IMR-90 (cell line): ENCODE results near the gene TROAP. TPM values are rescaled to one million over a fixed set of nuclear protein-coding genes. Genes with fewer than 3 reads are reported as not detected.
"Not testable (repeated sequence)": the region's sequence is repeated elsewhere in the genome, so short reads cannot be mapped to it uniquely, and the experiment has no call there.

Source experiments
- ATAC-seq: fragments of 200-7000 bp; cut with Tn5 transposase; 2 replicates; pipeline ENCODE4 v1.9.1; 2020; ENCODE audit warnings: low read depth, mild to moderate bottlenecking, moderate library complexity
- BruUV-seq: library from RNA; stranded (reverse); fragments of 400-500 nt; replicated peaks from 2 replicates; lab custom pipeline; 2021; lab: Mats Ljungman, UMichigan
- CTCF ChIA-PET: fragments of 300-600 bp; formaldehyde crosslinking; extraction: SDS; loops from one replicate; lab custom pipeline; 2021; ENCODE audit warnings: antibody characterized with exemption; lab: Yijun Ruan, JAX
- POLR2A ChIA-PET: fragments of 300-600 bp; sonication (Branson Sonifier 250); formaldehyde crosslinking; loops from one replicate; lab custom pipeline; 2022; ENCODE audit warnings: antibody characterized with exemption; ENCODE audit not compliant: unreplicated experiment; lab: Charles Lee
- DNase-seq: peaks from one replicate; pipeline ENCODE4 v3.0.0; 2013
- H2AFZ ChIP-seq: replicated peaks from 2 replicates; pipeline ENCODE3; 2013; ENCODE audit warnings: low read length, mild to moderate bottlenecking; ENCODE audit not compliant: poor library complexity
- H2AK5ac ChIP-seq: 2 replicates; pipeline ENCODE4 v1.6.1; 2013; ENCODE audit warnings: low read depth, low read length, inconsistent platforms
- H2AK9ac ChIP-seq: replicated peaks from 2 replicates; pipeline ENCODE3; 2013; ENCODE audit warnings: mild to moderate bottlenecking, low read depth, low read length, moderate library complexity; ENCODE audit not compliant: poor library complexity
- H2BK120ac ChIP-seq: 2 replicates; pipeline ENCODE4 v1.6.1; 2013; ENCODE audit warnings: low read depth, low read length, inconsistent platforms
- H2BK15ac ChIP-seq: 3 replicates; pipeline ENCODE4 v1.6.1; 2013; ENCODE audit warnings: low read depth, low read length, inconsistent platforms
- H2BK20ac ChIP-seq: 2 replicates; pipeline ENCODE4 v1.6.1; 2013; ENCODE audit warnings: low read depth, mild to moderate bottlenecking, inconsistent platforms, low read length, moderate library complexity
- H2BK5ac ChIP-seq: 2 replicates; pipeline ENCODE4 v1.6.1; 2013; ENCODE audit warnings: mild to moderate bottlenecking, low read depth, low read length, inconsistent platforms; ENCODE audit not compliant: poor library complexity, severe bottlenecking
- H3K14ac ChIP-seq: replicated peaks from 2 replicates; pipeline ENCODE4 v1.6.1; 2013; ENCODE audit warnings: low read depth, low read length, inconsistent platforms
- H3K18ac ChIP-seq: 2 replicates; pipeline ENCODE4 v1.6.1; 2013; ENCODE audit warnings: low read depth, low read length, control low read depth
- H3K23ac ChIP-seq: 2 replicates; pipeline ENCODE4 v1.6.1; 2013; ENCODE audit warnings: low read depth, low read length, inconsistent platforms
- H3K27ac ChIP-seq: 2 replicates; pipeline ENCODE4 v1.5.1; 2013; ENCODE audit warnings: mild to moderate bottlenecking, control low read depth, low read length; ENCODE audit not compliant: insufficient read depth
- H3K27me3 ChIP-seq: 2 replicates; pipeline ENCODE4 v1.6.1; 2013; ENCODE audit warnings: low read length; ENCODE audit not compliant: control insufficient read depth, insufficient read depth
- H3K36me3 ChIP-seq: 2 replicates; pipeline ENCODE4 v1.6.1; 2013; ENCODE audit warnings: low read length, mixed read lengths; ENCODE audit not compliant: control insufficient read depth, insufficient read depth
- H3K4ac ChIP-seq: 2 replicates; pipeline ENCODE4 v1.6.1; 2013; ENCODE audit warnings: low read depth, low read length, inconsistent platforms
- H3K4me1 ChIP-seq: 2 replicates; pipeline ENCODE4 v1.6.1; 2013; ENCODE audit warnings: low read length, mixed read lengths; ENCODE audit not compliant: control insufficient read depth, insufficient read depth
- H3K4me2 ChIP-seq: 2 replicates; pipeline ENCODE4 v1.6.1; 2013; ENCODE audit warnings: low read depth, mild to moderate bottlenecking, control low read depth, low read length, moderate library complexity
- H3K4me3 ChIP-seq: 2 replicates; pipeline ENCODE4 v1.5.1; 2013; ENCODE audit warnings: low read depth, mild to moderate bottlenecking, control low read depth, low read length, moderate library complexity; ENCODE audit not compliant: insufficient read depth
- H3K56ac ChIP-seq: 2 replicates; pipeline ENCODE4 v1.6.1; 2013; ENCODE audit warnings: low read length, inconsistent platforms; ENCODE audit not compliant: insufficient read depth; ENCODE audit errors: extremely low read depth
- H3K79me1 ChIP-seq, 2 experiments: 2 replicates each; pipeline ENCODE4 v1.6.1; 2013; ENCODE audit warnings: low read length in 2 of 2, inconsistent platforms in 1 of 2, low read depth in 1 of 2
- H3K9ac ChIP-seq: 2 replicates; pipeline ENCODE4 v1.6.1; 2013; ENCODE audit warnings: low read depth, low read length, control low read depth
- H3K9me1 ChIP-seq: 2 replicates; pipeline ENCODE4 v1.6.1; 2013; ENCODE audit warnings: low read length, inconsistent platforms; ENCODE audit not compliant: insufficient read depth
- H3K9me3 ChIP-seq: 2 replicates; pipeline ENCODE4 v1.6.1; 2013; ENCODE audit warnings: low read length; ENCODE audit not compliant: control insufficient read depth, insufficient read depth
- H4K20me1 ChIP-seq: 2 replicates; pipeline ENCODE4 v1.6.1; 2013; ENCODE audit warnings: low read length, inconsistent platforms; ENCODE audit not compliant: insufficient read depth
- H4K5ac ChIP-seq: 2 replicates; pipeline ENCODE4 v1.6.1; 2013; ENCODE audit warnings: mild to moderate bottlenecking, low read depth, low read length, control low read depth
- H4K8ac ChIP-seq, 2 experiments: 2 replicates each; pipeline ENCODE4 v1.6.1; 2013; ENCODE audit warnings: low read depth in 2 of 2, low read length in 2 of 2, control low read depth in 1 of 2, inconsistent platforms in 1 of 2
- H4K91ac ChIP-seq: 2 replicates; pipeline ENCODE4 v1.6.1; 2013; ENCODE audit warnings: low read depth, low read length, inconsistent platforms; ENCODE audit not compliant: insufficient read depth
- BHLHE40 ChIP-seq: fragments of 150-350 bp; IDR thresholded peaks from 2 replicates; pipeline ENCODE4 v1.6.1; 2016; ENCODE audit warnings: mild to moderate bottlenecking, low read depth, low read length
- CHD1 ChIP-seq: IDR thresholded peaks from 2 replicates; pipeline ENCODE4 v1.6.1; 2012; ENCODE audit warnings: low read depth, low read length, improper control_type of control experiment
- FOS ChIP-seq: fragments of 150-350 bp; IDR thresholded peaks from 2 replicates; pipeline ENCODE4 v1.6.1; 2016; ENCODE audit warnings: low read depth, low read length
- MXI1 ChIP-seq: IDR thresholded peaks from 2 replicates; pipeline ENCODE4 v1.6.1; 2012; ENCODE audit warnings: low read depth, mild to moderate bottlenecking, low read length, moderate library complexity, borderline replicate concordance
- WGBS, 2 experiments: methylation state at CpG; one replicate each; pipeline versions ENCODE4 v1.1.5 to v1.1.7; 2013; ENCODE audit warnings: missing lambda C conversion rate in 2 of 2; ENCODE audit not compliant: insufficient read length in 1 of 2; ENCODE audit errors: extremely low coverage in 2 of 2; 5-methylcytosine and 5-hydroxymethylcytosine counted together
- dilution Hi-C: fragments of 300-500 bp; cut with HindIII; formaldehyde crosslinking; loops from one replicate; pipeline ENCODE4 v1.14.3; 2018; ENCODE audit warnings: low sequenced_read_pairs; ENCODE audit not compliant: unreplicated experiment
- in situ Hi-C: fragments of 300-500 bp; cut with MboI; formaldehyde crosslinking; loops from 3 replicates; pipeline ENCODE4 v1.14.3; 2019; ENCODE audit warnings: low sequenced_read_pairs, inconsistent platforms, mixed read lengths
- intact Hi-C: fragments of 100-400 bp; cut with micrococcal nuclease; formaldehyde crosslinking; loops from 2 replicates; pipeline ENCODE4 v1.10.0; 2022
- polyA plus RNA-seq, 3 experiments: library from polyadenylated mRNA; depleted of rRNA; stranded (reverse); fragments of >200 nt; gene quantifications; 2 replicates each; pipeline ENCODE4 v1.2.3, GENCODE V29; 2012; ENCODE audit warnings: low replicate concordance in 1 of 3
- total RNA-seq: library from RNA; depleted of rRNA; stranded (reverse); fragments of >200 nt; gene quantifications from 2 replicates; pipeline ENCODE4 v1.2.3, GENCODE V29; 2012
- TF ChIP-seq, protein P1 (sequence below): conservative IDR thresholded peaks from 2 replicates; pipeline ENCODE4 v1.5.1; 2012; ENCODE audit warnings: mild to moderate bottlenecking, low read depth, low read length, improper control_type of control experiment

Gene TROAP
- total and polyA plus RNA-seq, 2 of the 4 experiments (the other 2 are of a cell fraction), result 21.5 to 29.3 TPM

DNA sequence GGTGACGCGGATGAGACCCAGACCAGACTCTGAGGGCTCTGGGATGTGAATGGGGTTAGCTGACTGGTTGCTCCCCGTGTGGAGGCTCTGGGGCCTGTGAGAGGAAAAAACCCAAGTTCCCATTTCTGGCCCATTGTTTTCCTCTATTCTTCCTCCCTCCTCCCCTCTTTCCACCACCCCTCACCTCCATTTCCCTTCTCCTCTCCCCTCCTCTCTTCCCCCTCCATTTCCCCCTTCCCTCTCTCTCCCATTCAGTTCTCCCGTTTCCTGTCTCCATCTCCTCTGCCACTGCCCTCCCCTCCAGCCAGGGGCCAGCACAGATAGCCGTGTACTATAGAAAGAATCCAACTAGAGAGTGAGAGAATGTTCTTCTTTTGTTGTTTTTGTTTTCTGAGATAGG, 40.8 kb upstream of the TROAP start:
- H3K27me3 ChIP-seq, result peaks cover 10% of the 10 kb centered on the region
- no peak overlapping the region for H4K91ac ChIP-seq
- H3K4me1 ChIP-seq, result no peaks in the 10 kb centered on the region
- CTCF ChIA-PET, result interaction anchor here (0.9 kb wide), 1 partner anchor 15 kb away, joined by 5 read pairs; no protein-coding TSS in a partner anchor
- no peaks in the 10 kb centered on the region for H3K36me3 ChIP-seq
- ATAC-seq, result no peak; the same call in 1 of the 2 replicates
- no peak overlapping the region for H2BK15ac ChIP-seq
- no peak overlapping the region for H3K27ac ChIP-seq
- DNase-seq, result no peak
- H3K4ac ChIP-seq, result no peak overlapping the region
- dilution Hi-C loops (no loop called here), in situ Hi-C loops (no loop called here), intact Hi-C loops (no loop called here)
- peaks cover 3% of the 10 kb centered on the region for H3K9me3 ChIP-seq
- no peak overlapping the region for H4K8ac ChIP-seq
- no peak overlapping the region for H2BK120ac ChIP-seq
- H3K79me1 ChIP-seq, result no peaks in the 10 kb centered on the region
- BruUV-seq, result no TSS peak
- no peak overlapping the region for H2BK5ac ChIP-seq
- H3K23ac ChIP-seq, result no peak overlapping the region
- peak overlapping the region; percentile 76 for H2AK9ac ChIP-seq
- WGBS, 2 experiments, result no CpG with 5 or more reads among the region's 5 CpGs
- no peak overlapping the region for H4K5ac ChIP-seq
- H3K18ac ChIP-seq, result no peak overlapping the region
- peak overlapping the region; percentile 14 for H2AFZ ChIP-seq
- no peak overlapping the region for H3K9ac ChIP-seq
- TF ChIP-seq FOS (no peak), CHD1 (no peak), BHLHE40 (no peak), MXI1 (no peak)
- TF ChIP-seq, protein P1, sequence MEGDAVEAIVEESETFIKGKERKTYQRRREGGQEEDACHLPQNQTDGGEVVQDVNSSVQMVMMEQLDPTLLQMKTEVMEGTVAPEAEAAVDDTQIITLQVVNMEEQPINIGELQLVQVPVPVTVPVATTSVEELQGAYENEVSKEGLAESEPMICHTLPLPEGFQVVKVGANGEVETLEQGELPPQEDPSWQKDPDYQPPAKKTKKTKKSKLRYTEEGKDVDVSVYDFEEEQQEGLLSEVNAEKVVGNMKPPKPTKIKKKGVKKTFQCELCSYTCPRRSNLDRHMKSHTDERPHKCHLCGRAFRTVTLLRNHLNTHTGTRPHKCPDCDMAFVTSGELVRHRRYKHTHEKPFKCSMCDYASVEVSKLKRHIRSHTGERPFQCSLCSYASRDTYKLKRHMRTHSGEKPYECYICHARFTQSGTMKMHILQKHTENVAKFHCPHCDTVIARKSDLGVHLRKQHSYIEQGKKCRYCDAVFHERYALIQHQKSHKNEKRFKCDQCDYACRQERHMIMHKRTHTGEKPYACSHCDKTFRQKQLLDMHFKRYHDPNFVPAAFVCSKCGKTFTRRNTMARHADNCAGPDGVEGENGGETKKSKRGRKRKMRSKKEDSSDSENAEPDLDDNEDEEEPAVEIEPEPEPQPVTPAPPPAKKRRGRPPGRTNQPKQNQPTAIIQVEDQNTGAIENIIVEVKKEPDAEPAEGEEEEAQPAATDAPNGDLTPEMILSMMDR, result no peak
- no peak overlapping the region for H2AK5ac ChIP-seq
- POLR2A ChIA-PET, result no interaction called here
- no peak overlapping the region for H3K14ac ChIP-seq
- no peak overlapping the region for H3K4me2 ChIP-seq
- H2BK20ac ChIP-seq, result no peak overlapping the region
- H3K4me3 ChIP-seq, result no peak overlapping the region
- H4K20me1 ChIP-seq, result no peaks in the 10 kb centered on the region
- no peak overlapping the region for H3K56ac ChIP-seq
- H3K9me1 ChIP-seq, result peaks cover 2% of the 10 kb centered on the region; the same call in 1 of the 2 replicates

DNA sequence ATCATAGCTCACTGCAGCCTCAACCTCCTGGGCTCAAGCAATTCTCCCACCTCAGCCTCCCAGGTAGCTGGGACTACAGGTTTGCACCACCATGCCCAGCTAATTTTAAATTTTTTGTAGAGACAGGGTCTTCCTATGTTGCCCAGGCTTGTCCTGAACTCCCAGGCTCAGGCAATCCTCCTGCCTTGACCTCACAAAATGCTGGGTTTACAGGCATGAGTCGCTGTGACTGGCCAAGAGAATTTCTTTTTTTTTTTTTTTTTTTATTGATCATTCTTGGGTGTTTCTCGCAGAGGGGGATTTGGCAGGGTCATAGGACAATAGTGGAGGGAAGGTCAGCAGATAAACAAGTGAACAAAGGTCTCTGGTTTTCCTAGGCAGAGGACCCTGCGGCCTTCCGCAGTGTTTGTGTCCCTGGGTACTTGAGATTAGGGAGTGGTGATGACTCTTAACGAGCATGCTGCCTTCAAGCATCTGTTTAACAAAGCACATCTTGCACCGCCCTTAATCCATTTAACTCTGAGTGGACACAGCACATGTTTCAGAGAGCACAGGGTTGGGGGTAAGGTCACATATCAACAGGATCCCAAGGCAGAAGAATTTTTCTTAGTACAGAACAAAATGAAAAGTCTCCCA, 40.2 kb upstream of the TROAP start:
- H2BK5ac ChIP-seq, H3K4me2 ChIP-seq, H3K27ac ChIP-seq, H3K4me3 ChIP-seq, H3K56ac ChIP-seq, H3K79me1 ChIP-seq, H2BK120ac ChIP-seq, POLR2A ChIA-PET, H4K91ac ChIP-seq, H3K23ac ChIP-seq, ATAC-seq, DNase-seq, H3K9ac ChIP-seq, H3K9me1 ChIP-seq, H2BK20ac ChIP-seq, H3K9me3 ChIP-seq, H2AK5ac ChIP-seq, dilution Hi-C loops, H4K8ac ChIP-seq, in situ Hi-C loops, BruUV-seq, H2AK9ac ChIP-seq, H2BK15ac ChIP-seq, H3K4me1 ChIP-seq, H3K36me3 ChIP-seq, H3K14ac ChIP-seq, H2AFZ ChIP-seq, H3K4ac ChIP-seq, H3K18ac ChIP-seq, H4K20me1 ChIP-seq, intact Hi-C loops, H4K5ac ChIP-seq: not testable (repeated sequence)
- CTCF ChIA-PET, result interaction anchor here (0.9 kb wide), 1 partner anchor 14 kb away, joined by 5 read pairs; no protein-coding TSS in a partner anchor
- WGBS, 2 experiments, result no CpG with 5 or more reads among the region's 6 CpGs
- peaks cover 12% of the 10 kb centered on the region for H3K27me3 ChIP-seq
